Upper lobe of left lung (tissue), 6 donors: Measurements from ENCODE around the gene FOXS1. TPM values are rescaled to one million over a fixed set of nuclear protein-coding genes. Genes with fewer than 3 reads are reported as not detected.

Source experiments
- ATAC-seq, 2 donors: fragments of 200-7000 bp; cut with Tn5 transposase; one replicate each; pipeline ENCODE4 v1.9.1; 2022; ENCODE audit warnings: mild to moderate bottlenecking in 2 of 2, moderate library complexity in 2 of 2; ENCODE audit not compliant: low FRiP score in 2 of 2
- DNase-seq, 2 donors: peaks; one replicate each; pipeline ENCODE4 v3.0.0-alpha.2; 2019 to 2020
- H3K27ac ChIP-seq, 4 donors: fragments of 200-600 bp; sonication (generic); one replicate each; pipeline ENCODE4 v1.5.1; 2016 to 2019
- H3K27me3 ChIP-seq, 4 donors: fragments of 200-600 bp; sonication (generic); one replicate each; pipeline ENCODE4 v1.5.1; 2017 to 2019
- H3K36me3 ChIP-seq, 4 donors: fragments of 200-600 bp; sonication (generic); one replicate each; pipeline ENCODE4 v1.5.1; 2016 to 2019
- H3K4me1 ChIP-seq, 4 donors: fragments of 200-600 bp; sonication (generic); one replicate each; pipeline ENCODE4 v1.5.1; 2018 to 2019
- H3K4me3 ChIP-seq, 4 donors: fragments of 200-600 bp; sonication (generic); one replicate each; pipeline ENCODE4 v1.5.1; 2017 to 2019; ENCODE audit warnings: mild to moderate bottlenecking in 2 of 4, moderate library complexity in 1 of 4
- H3K9me3 ChIP-seq, 4 donors: fragments of 200-600 bp; sonication (generic); one replicate each; pipeline ENCODE4 v1.5.1; 2018 to 2019
- EP300 ChIP-seq, 4 donors: sonication (generic); formaldehyde crosslinking; IDR thresholded peaks; one replicate each; pipeline ENCODE4 v1.5.1; 2017; ENCODE audit warnings: antibody characterized with exemption in 4 of 4, control low read depth in 2 of 4
- POLR2A ChIP-seq, 4 donors: fragments of 450-650 bp; IDR thresholded peaks; one replicate each; pipeline ENCODE4 v1.5.1; 2016 to 2017; ENCODE audit warnings: antibody characterized with exemption in 4 of 4, mild to moderate bottlenecking in 2 of 4
- POLR2AphosphoS5 ChIP-seq, 2 donors: sonication (generic); formaldehyde crosslinking; IDR thresholded peaks; one replicate each; pipeline ENCODE4 v1.5.1; 2017; ENCODE audit warnings: antibody characterized with exemption in 2 of 2
- WGBS, 2 donors: methylation state at CpG; one replicate each; pipeline ENCODE4 v1.1.5; 2017 to 2018; 5-methylcytosine and 5-hydroxymethylcytosine counted together
- total RNA-seq, 6 donors: library from RNA; depleted of rRNA in 4 of 6; stranded (reverse); fragments of >200 nt in 4 of 6; gene quantifications; one replicate each; pipeline versions ENCODE4 v1.1.0 to v1.2.1, GENCODE V29; 2016 to 2021
- TF ChIP-seq, protein P1 (sequence below), 6 experiments: fragments of 450-650 bp in 4 of 6; fragments of 200-600 bp in 2 of 6; sonication (generic) in 2 of 6; IDR thresholded peaks; one replicate each; pipeline ENCODE4 v1.5.1; 2016 to 2019; ENCODE audit warnings: antibody characterized with exemption in 6 of 6
- donor health status: DM: no; HTN: no; CAD: no; lungs with moderate emphysema.
- donor health status: DM: no; HTN: yes; CAD: no; lungs with severe emphysema.

FOXS1 gene
- total RNA-seq, 6 donors from 2014 or later = 0.91 to 1.7 (median 1.3) TPM; not detected in 3

DNA sequence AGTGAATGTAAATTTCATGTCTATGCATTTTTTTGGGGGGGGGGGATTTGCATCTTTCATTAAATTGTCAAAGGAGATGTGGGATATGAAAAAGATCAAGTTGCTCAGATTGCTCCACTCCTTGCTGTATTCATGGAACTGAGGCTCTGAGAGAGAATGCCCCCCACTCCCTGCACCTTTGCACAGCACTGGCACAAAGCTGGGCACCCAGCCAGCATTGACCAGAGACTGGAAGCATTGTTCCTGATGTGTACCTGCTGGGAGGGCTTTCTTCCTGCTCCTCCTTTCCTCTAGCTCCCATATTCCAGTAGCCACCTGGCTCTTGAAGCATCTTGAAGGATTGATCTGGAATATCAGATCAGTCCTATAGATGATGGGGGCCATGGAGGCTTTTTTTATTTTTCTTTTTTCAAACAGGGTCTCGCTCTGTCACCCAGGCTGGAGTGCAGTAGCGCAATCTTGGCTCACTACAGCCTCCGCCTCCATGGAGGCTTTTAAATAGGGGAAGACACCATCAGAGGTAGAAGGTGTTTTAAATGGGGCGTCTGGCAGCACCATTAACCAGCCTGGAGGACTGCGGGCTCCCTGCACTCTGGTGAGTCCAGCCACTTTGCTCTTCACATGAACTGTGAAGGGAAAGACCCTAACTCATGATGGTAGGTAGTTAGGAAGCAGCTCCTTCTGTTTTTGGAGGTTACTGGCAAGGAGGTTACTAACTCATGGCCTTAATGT is 14.0 kb upstream of the FOXS1 start:
- 95 to 100% methylated on average over 5 of the region's 5 CpGs for WGBS, 2 donors
- no peaks in the 10 kb centered on the region for H3K36me3 ChIP-seq
- H3K4me3 ChIP-seq = no peak overlapping the region
- DNase-seq (no peak), ATAC-seq (no peak)
- H3K27me3 ChIP-seq = peaks cover 0 to 11% (median 6%) of the 10 kb centered on the region in 4 donors
- no peak overlapping the region for H3K27ac ChIP-seq
- no peaks in the 10 kb centered on the region for H3K9me3 ChIP-seq
- TF ChIP-seq EP300 (IDR thresholded peaks at IDR 0.05) (no peak), POLR2A (IDR thresholded peaks at IDR 0.05) (no peak), POLR2AphosphoS5 (IDR thresholded peaks at IDR 0.05) (no peak)
- TF ChIP-seq, protein P1, sequence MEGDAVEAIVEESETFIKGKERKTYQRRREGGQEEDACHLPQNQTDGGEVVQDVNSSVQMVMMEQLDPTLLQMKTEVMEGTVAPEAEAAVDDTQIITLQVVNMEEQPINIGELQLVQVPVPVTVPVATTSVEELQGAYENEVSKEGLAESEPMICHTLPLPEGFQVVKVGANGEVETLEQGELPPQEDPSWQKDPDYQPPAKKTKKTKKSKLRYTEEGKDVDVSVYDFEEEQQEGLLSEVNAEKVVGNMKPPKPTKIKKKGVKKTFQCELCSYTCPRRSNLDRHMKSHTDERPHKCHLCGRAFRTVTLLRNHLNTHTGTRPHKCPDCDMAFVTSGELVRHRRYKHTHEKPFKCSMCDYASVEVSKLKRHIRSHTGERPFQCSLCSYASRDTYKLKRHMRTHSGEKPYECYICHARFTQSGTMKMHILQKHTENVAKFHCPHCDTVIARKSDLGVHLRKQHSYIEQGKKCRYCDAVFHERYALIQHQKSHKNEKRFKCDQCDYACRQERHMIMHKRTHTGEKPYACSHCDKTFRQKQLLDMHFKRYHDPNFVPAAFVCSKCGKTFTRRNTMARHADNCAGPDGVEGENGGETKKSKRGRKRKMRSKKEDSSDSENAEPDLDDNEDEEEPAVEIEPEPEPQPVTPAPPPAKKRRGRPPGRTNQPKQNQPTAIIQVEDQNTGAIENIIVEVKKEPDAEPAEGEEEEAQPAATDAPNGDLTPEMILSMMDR (IDR thresholded peaks at IDR 0.05) = no peak
- peaks cover 16 to 17% (median 16%) of the 10 kb centered on the region in 4 donors for H3K4me1 ChIP-seq

DNA sequence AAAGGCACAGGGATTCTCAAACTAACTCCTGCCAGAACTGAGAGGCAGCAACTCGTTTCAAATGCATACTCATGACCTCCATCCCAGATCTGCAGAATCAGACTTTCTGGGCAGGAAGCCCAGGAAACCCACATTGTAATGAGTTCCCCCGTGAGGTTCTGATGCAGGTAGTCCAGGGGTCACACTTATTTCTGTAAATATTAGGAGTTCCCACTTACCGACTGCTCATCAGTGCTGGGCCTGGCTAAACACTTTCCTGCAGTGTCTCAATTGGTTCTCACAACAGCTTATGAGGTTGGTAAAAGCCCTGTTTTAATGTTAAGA is 13.3 kb upstream of the FOXS1 start:
- TF ChIP-seq, protein P1 (IDR thresholded peaks at IDR 0.05) = no peak
- TF ChIP-seq POLR2AphosphoS5 (IDR thresholded peaks at IDR 0.05) = no peak
- TF ChIP-seq POLR2A (IDR thresholded peaks at IDR 0.05) = no peak
- no peak for TF ChIP-seq EP300 (IDR thresholded peaks at IDR 0.05)
- Histone ChIP-seq H3K27ac (no peak overlapping the region), H3K9me3 (no peaks in the 10 kb centered on the region), H3K4me3 (no peak overlapping the region), H3K4me1 (peaks cover 16 to 17% (median 16%) of the 10 kb centered on the region in 4 donors), H3K36me3 (no peaks in the 10 kb centered on the region), H3K27me3 (peaks cover 0 to 11% (median 6%) of the 10 kb centered on the region in 4 donors)
- DNase-seq = no peak
- 27 to 100% methylated on average over 1 to 3 of the region's 3 CpGs for WGBS, 2 donors
- ATAC-seq = no peak

DNA sequence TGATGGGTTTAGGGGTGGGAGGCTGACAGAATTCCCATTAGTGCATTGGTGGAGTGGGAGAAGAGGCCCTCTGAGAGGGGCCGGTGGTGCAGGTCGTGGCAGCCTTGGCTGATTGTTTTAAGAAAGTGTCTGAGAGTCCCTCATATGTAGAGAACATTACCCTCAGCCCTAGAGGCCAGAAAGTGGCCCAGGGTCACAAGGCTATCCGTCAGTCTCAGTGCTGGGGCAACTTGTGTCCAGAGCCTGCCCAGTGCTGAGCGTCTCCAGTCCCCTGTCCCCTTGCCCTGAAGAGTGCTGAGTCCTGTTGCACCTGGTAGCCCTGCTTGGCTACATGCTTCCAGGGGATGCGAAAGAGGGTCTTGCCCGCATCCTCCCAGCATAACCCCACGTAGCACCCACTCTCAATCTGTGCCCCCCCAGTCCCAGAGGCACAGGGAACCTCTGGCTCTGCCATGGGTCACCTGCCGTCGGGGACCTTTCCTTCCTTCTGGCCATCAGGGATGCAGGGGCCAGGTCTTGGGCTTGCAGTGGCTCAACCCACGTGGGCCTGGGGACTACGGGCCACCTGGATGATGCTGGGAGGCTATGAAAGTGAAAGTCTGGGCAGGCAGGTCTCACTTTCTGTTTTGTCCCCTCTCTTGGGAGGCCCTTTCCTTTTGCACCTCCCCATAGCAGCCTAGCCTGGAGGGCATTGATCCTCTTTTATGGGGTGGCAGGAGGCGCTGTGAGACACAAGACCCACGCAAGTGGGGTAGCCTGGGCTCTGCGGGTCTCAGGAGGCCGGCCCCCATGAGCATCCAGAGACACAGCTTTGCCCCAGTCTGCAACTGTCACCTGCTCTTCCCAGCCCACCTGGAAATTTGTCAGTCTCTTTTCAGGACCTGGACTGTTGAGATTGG is 12.7 kb upstream of the FOXS1 start:
- Histone ChIP-seq H3K9me3 (no peaks in the 10 kb centered on the region), H3K4me1 (peaks cover 16 to 17% (median 16%) of the 10 kb centered on the region in 4 donors), H3K4me3 (no peak overlapping the region), H3K27ac (no peak overlapping the region), H3K36me3 (no peaks in the 10 kb centered on the region), H3K27me3 (peaks cover 0 to 11% (median 6%) of the 10 kb centered on the region in 4 donors)
- WGBS, 2 donors = 73% methylated on average over 12 to 14 of the region's 15 CpGs
- no peak for DNase-seq
- TF ChIP-seq, protein P1 (IDR thresholded peaks at IDR 0.05) = no peak
- TF ChIP-seq POLR2A (IDR thresholded peaks at IDR 0.05) (no peak), EP300 (IDR thresholded peaks at IDR 0.05) (no peak), POLR2AphosphoS5 (IDR thresholded peaks at IDR 0.05) (no peak)
- ATAC-seq = no peak

DNA sequence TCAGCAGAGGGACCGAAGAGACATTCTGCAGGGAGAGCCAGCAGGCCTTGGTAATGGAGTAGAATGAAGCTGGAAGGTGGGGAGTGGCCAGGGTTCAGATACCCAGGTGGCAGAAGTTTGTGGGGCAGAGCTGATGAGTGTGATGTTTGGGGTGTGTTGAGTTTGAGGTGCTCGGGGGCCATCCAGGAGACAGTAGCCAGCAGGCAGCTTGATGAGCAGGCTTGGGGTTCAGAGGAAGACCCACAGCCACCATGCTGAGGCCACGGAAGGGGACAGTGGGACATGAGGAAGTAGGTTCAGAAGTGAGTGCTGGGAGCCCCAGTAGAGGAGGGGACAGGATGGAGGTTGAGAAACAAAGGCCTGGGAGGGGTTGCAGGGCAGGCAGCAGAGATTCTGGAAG is 11.1 kb upstream of the FOXS1 start:
- ATAC-seq (no peak), DNase-seq (no peak)
- 51 to 59% methylated on average over 3 of the region's 3 CpGs for WGBS, 2 donors
- no peaks in the 10 kb centered on the region for H3K9me3 ChIP-seq
- no peak overlapping the region for H3K27ac ChIP-seq
- no peak overlapping the region for H3K4me3 ChIP-seq
- no peaks in the 10 kb centered on the region for H3K36me3 ChIP-seq
- no peak for TF ChIP-seq EP300 (IDR thresholded peaks at IDR 0.05)
- no peak for TF ChIP-seq POLR2A (IDR thresholded peaks at IDR 0.05)
- no peak for TF ChIP-seq POLR2AphosphoS5 (IDR thresholded peaks at IDR 0.05)
- TF ChIP-seq, protein P1 (IDR thresholded peaks at IDR 0.05) = no peak
- H3K27me3 ChIP-seq = peaks cover 0 to 11% (median 5%) of the 10 kb centered on the region in 4 donors
- peaks cover 11 to 17% (median 17%) of the 10 kb centered on the region in 4 donors for H3K4me1 ChIP-seq
